GM21390 (cell line): ENCODE measurements around the gene PPP2R5C.
"Not testable (repeated sequence)": the region's sequence is repeated elsewhere in the genome, so short reads cannot be mapped to it uniquely, and the experiment has no call there.

Experiments
- ATAC-seq: cut with Tn5 transposase; IDR thresholded peaks from one replicate; pipeline ENCODE4 v1.9.1; 2021; ENCODE audit not compliant: unreplicated experiment

PPP2R5C gene

GRCh38 chr14:101726954-101727302 lies 34.6 kb upstream of the PPP2R5C start:
- no peak for ATAC-seq

- no peak for ATAC-seq
Observed at GRCh38 chr14:101727611-101728366, 33.7 kb upstream of the PPP2R5C start.

- ATAC-seq = no peak
Observed at GRCh38 chr14:101728367-101728742, 33.2 kb upstream of the PPP2R5C start.

- ATAC-seq = no peak
Observed at GRCh38 chr14:101729382-101729781, 32.1 kb upstream of the PPP2R5C start.

- ATAC-seq = not testable (repeated sequence)
Observed at GRCh38 chr14:101730157-101730556, 31.4 kb upstream of the PPP2R5C start.

GRCh38 chr14:101730626-101731186 lies 30.8 kb upstream of the PPP2R5C start:
- ATAC-seq = no peak

GRCh38 chr14:101731187-101732080 lies 30.1 kb upstream of the PPP2R5C start:
- peak; percentile 90 for ATAC-seq

GRCh38 chr14:101732118-101732517 lies 29.4 kb upstream of the PPP2R5C start:
- no peak for ATAC-seq

GRCh38 chr14:101733211-101733610 lies 28.3 kb upstream of the PPP2R5C start:
- ATAC-seq = no peak

- no peak for ATAC-seq
Observed at GRCh38 chr14:101734246-101734847, 27.2 kb upstream of the PPP2R5C start.

- ATAC-seq = no peak
Observed at GRCh38 chr14:101735453-101735852, 26.1 kb upstream of the PPP2R5C start.

GRCh38 chr14:101736071-101736470 lies 25.4 kb upstream of the PPP2R5C start:
- ATAC-seq = no peak

GRCh38 chr14:101736585-101736984 lies 24.9 kb upstream of the PPP2R5C start:
- no peak for ATAC-seq

- no peak for ATAC-seq
Observed at GRCh38 chr14:101737414-101738339, 23.8 kb upstream of the PPP2R5C start.

GRCh38 chr14:101738703-101739320 lies 22.7 kb upstream of the PPP2R5C start:
- ATAC-seq = no peak

GRCh38 chr14:101739446-101740141 lies 21.9 kb upstream of the PPP2R5C start:
- ATAC-seq = no peak

- ATAC-seq = no peak
Observed at GRCh38 chr14:101740981-101741380, 20.5 kb upstream of the PPP2R5C start.

GRCh38 chr14:101743701-101744100 lies 17.8 kb upstream of the PPP2R5C start:
- ATAC-seq = no peak

GRCh38 chr14:101744382-101744781 lies 17.1 kb upstream of the PPP2R5C start:
- not testable (repeated sequence) for ATAC-seq
